ENCODE results near the gene NPHS1.
"Not testable (repeated sequence)": the region's sequence is repeated elsewhere in the genome, so short reads cannot be mapped to it uniquely, and the experiment has no call there.

NPHS1 gene, protein sequence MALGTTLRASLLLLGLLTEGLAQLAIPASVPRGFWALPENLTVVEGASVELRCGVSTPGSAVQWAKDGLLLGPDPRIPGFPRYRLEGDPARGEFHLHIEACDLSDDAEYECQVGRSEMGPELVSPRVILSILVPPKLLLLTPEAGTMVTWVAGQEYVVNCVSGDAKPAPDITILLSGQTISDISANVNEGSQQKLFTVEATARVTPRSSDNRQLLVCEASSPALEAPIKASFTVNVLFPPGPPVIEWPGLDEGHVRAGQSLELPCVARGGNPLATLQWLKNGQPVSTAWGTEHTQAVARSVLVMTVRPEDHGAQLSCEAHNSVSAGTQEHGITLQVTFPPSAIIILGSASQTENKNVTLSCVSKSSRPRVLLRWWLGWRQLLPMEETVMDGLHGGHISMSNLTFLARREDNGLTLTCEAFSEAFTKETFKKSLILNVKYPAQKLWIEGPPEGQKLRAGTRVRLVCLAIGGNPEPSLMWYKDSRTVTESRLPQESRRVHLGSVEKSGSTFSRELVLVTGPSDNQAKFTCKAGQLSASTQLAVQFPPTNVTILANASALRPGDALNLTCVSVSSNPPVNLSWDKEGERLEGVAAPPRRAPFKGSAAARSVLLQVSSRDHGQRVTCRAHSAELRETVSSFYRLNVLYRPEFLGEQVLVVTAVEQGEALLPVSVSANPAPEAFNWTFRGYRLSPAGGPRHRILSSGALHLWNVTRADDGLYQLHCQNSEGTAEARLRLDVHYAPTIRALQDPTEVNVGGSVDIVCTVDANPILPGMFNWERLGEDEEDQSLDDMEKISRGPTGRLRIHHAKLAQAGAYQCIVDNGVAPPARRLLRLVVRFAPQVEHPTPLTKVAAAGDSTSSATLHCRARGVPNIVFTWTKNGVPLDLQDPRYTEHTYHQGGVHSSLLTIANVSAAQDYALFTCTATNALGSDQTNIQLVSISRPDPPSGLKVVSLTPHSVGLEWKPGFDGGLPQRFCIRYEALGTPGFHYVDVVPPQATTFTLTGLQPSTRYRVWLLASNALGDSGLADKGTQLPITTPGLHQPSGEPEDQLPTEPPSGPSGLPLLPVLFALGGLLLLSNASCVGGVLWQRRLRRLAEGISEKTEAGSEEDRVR (N-terminal part only)

DNA sequence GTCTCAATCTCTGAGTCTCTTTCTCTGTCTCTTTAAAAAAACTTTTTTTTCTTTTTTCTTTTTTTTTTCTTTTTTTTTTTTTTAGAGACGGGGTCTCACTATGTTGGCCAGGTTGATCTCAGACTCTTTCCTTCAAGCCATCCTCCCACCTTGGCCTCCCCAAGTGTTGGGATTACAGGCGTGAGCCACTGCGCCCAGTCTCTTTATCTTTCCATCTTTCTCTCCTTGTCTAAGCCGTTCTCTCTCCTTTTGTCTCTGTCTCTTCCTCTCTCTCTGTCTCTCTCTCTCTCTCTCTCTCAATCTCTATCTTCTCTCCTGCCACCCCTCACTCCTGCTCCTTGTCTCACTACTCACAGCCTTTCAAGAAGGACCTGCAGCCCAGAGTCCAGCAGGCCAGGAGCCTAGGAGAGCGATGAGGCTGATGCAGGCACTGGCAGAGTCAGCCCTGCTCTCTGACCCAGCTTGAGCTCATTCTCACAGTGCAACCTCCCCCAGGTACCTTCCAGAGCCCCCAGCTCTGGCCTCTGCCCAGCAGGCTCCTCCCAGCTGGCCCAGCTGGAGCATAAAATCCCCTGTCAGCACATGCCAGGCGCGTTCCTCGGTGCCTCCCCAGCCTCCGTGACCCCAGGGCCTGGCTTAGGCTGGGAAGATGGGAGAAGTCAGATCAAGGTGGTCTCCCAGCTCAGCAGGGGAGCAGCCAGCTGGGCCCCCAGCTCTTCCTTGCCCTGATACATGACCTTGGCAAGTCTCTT, at the start of gene NPHS1:
TSS of gene NPHS1 (minus strand) at position 476 of the 752 bp plus-strand sequence. CDS start 667 bp downstream, outside the sequence.
- no peak within 1 kb of the TSS; the same call in 1 of the 2 replicates for H3K9ac ChIP-seq (ENCODE audit: low read depth, low read length)
- H3K27me3 ChIP-seq (ENCODE audit: insufficient read depth, low read length) = peaks cover 81% of the 10 kb centered on the region
- H3K9me3 ChIP-seq (ENCODE audit: insufficient read depth, low read depth, low read length) = no peaks in the 10 kb centered on the region
- peak within 1 kb of the TSS; percentile 36; the same call in 1 of the 2 replicates for H3K4me3 ChIP-seq (ENCODE audit: low read length)
- no peaks in the 10 kb centered on the region; the same call in 1 of the 2 replicates for H3K4me1 ChIP-seq (ENCODE audit: insufficient read depth, low read length)
- H3K27ac ChIP-seq (ENCODE audit: low read length) = no peak within 1 kb of the TSS
- H3K36me3 ChIP-seq (ENCODE audit: insufficient read depth, low read depth, low read length) = no peaks in the 10 kb centered on the region

DNA sequence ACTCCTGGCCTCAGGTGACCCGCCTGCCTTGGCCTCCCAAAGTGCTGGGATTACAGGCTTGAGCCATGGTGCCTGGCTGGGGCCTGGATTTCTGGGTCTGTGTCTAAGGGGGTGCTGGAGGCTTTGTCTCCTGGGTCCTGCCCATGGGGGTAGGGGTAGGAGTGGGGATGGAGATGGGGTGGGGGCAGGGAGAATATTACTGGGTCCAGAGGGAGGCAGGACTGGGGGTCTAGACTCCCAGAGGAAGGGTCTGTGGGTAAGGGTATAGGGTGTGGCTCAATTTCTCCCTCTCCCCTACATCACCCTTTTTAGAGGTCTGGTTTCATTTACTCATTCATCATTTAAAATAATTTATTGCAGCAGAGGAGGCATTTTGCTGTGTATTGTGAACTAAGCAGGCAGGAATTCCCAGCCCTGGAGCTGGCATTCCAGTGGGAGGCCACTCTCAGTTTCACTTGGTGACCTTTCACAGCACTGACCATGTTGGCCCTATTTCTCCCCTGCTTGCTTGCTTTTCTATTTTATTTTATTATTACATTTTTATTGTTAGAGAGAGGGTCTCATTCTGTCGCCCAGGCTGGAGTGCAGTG, 48.8 kb upstream of the NPHS1 start:
- peaks cover 18% of the 10 kb centered on the region; the same call in 1 of the 2 replicates for H3K36me3 ChIP-seq (ENCODE audit: insufficient read depth, low read depth, low read length)
- H3K9ac ChIP-seq (ENCODE audit: low read depth, low read length) = no peak overlapping the region; the same call in 1 of the 2 replicates
- H3K4me1 ChIP-seq (ENCODE audit: insufficient read depth, low read length) = peaks cover 7% of the 10 kb centered on the region
- H3K27ac ChIP-seq (ENCODE audit: low read length) = no peak overlapping the region
- peak overlapping the region; percentile 94; the same call in 1 of the 2 replicates for H3K4me3 ChIP-seq (ENCODE audit: low read length)
- H3K27me3 ChIP-seq (ENCODE audit: insufficient read depth, low read length) = peaks cover 18% of the 10 kb centered on the region
- no peaks in the 10 kb centered on the region for H3K9me3 ChIP-seq (ENCODE audit: insufficient read depth, low read depth, low read length)

DNA sequence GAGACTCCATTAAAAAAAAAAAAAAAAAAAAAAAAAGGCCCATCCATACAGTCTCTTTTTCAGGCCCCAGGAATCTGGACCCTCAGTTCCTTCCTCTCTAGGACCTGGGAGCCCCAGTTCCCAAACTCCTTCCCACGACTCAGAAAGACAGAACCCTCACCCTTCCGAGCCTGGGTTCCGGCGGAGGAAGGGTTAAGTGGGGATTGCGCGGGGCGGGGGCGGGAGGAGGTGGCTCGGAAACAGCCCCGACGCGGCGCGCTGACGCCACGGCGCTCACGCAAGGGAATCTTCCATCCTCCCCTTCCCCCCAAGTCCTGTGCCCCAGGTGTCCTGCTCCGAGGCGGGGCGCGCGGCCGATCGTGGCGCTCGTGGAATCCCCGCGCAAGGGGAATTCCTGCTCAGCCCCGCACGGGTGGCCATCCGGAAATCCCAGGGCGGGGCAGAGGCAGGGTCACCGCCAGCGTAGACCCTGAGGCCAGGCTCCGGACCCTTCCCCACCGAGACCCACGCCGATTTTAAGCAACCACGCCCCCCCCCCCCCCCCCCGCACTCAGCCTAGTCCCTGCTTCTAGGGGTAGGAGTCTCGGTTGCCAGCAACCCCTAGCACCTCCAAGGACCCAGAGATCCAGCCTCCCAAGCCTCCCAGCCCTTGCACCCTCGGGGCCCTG, 47.4 kb upstream of the NPHS1 start:
- no peak overlapping the region for H3K27ac ChIP-seq (ENCODE audit: low read length)
- peak overlapping the region; percentile 94 for H3K4me3 ChIP-seq (ENCODE audit: low read length)
- peak overlapping the region; percentile 83; the same call in 1 of the 2 replicates for H3K9ac ChIP-seq (ENCODE audit: low read depth, low read length)
- peaks cover 18% of the 10 kb centered on the region for H3K27me3 ChIP-seq (ENCODE audit: insufficient read depth, low read length)
- H3K9me3 ChIP-seq (ENCODE audit: insufficient read depth, low read depth, low read length) = no peaks in the 10 kb centered on the region
- H3K36me3 ChIP-seq (ENCODE audit: insufficient read depth, low read depth, low read length) = peaks cover 30% of the 10 kb centered on the region
- H3K4me1 ChIP-seq (ENCODE audit: insufficient read depth, low read length) = peaks cover 7% of the 10 kb centered on the region

DNA sequence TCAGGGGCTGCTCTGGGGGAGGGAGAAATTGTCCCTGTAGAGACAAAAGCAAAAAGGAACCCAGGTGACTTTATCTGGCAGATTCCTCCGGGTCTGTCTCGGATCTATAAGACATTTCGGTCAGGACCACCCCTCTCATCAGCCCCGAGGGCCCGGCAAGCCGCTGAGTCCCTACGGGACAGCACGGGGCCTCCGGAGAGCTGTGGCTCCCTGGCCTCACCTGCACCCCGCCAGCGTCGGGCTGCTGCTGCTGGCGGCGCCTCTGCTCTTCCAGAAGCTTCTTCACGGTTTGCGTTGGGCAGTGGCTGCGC, 46.1 kb upstream of the NPHS1 start:
- peak overlapping the region; percentile 83; the same call in 1 of the 2 replicates for H3K9ac ChIP-seq (ENCODE audit: low read depth, low read length)
- peaks cover 17% of the 10 kb centered on the region for H3K27me3 ChIP-seq (ENCODE audit: insufficient read depth, low read length)
- H3K36me3 ChIP-seq (ENCODE audit: insufficient read depth, low read depth, low read length) = peaks cover 38% of the 10 kb centered on the region
- H3K27ac ChIP-seq (ENCODE audit: low read length) = no peak overlapping the region
- peak overlapping the region; percentile 94 for H3K4me3 ChIP-seq (ENCODE audit: low read length)
- no peaks in the 10 kb centered on the region for H3K9me3 ChIP-seq (ENCODE audit: insufficient read depth, low read depth, low read length)
- peaks cover 7% of the 10 kb centered on the region for H3K4me1 ChIP-seq (ENCODE audit: insufficient read depth, low read length)

DNA sequence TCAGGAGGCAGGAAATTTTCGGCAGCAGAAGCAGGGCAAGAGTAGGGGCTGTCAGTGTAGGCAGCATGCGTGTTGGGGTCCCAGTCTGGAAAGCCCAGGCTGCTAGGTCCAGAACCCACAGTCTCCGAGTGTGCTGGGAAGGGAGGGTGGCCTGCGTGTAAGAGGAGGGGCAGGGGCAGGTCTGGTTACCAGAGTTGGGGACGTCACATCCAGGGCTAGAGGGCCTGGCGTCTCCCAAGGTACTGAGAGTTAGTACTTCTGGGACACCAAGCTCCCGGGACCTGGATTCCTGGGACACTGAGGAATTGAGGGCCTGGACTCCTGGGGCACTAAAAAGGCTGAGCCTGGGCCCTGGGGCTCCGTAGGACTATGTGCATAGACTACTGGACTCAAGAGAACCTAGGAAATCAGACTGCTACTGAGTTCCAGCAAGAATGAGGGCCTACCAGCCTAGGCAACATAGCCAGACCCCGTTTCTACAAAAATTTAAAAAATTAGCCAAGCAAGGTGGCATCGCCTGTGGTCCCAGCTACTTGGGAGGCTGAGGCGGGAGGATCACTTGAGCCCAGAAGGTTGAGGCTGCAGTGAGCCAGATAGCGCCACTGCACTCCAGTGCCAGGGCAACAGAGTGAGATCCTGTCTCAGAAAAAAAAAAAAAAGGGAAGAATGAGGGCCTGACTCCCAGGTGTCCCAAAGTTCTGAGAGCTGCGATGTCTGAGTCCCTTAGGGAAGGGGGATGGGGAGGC, 45.6 kb upstream of the NPHS1 start:
- H3K36me3 ChIP-seq (ENCODE audit: insufficient read depth, low read depth, low read length) = peaks cover 43% of the 10 kb centered on the region
- no peak overlapping the region for H3K9ac ChIP-seq (ENCODE audit: low read depth, low read length)
- no peaks in the 10 kb centered on the region for H3K9me3 ChIP-seq (ENCODE audit: insufficient read depth, low read depth, low read length)
- H3K27me3 ChIP-seq (ENCODE audit: insufficient read depth, low read length) = peaks cover 12% of the 10 kb centered on the region
- no peak overlapping the region for H3K27ac ChIP-seq (ENCODE audit: low read length)
- peaks cover 4% of the 10 kb centered on the region for H3K4me1 ChIP-seq (ENCODE audit: insufficient read depth, low read length)
- H3K4me3 ChIP-seq (ENCODE audit: low read length) = peak overlapping the region; percentile 94; the same call in 1 of the 2 replicates

DNA sequence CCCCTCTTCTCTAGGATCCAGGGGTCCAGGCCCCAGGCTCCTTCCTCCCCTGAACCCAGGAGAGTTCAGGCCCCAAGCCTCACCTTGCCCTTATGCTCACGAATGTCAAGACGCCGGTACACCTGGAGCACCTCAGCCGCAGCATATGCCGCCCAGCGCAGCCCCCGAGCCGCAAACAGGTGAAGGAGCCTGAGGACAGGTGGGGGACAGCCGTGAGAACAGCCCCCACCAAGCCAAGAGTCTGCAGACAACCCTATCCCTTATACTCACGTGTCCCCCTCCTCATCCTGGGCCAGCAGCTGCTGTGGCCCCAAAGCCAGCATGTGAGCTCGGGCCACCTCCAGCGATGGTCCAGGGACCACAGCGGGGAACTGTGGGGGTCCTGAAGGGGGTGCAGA, 44.3 kb upstream of the NPHS1 start:
- H3K27ac ChIP-seq (ENCODE audit: low read length) = no peak overlapping the region
- peaks cover under 1% of the 10 kb centered on the region for H3K4me1 ChIP-seq (ENCODE audit: insufficient read depth, low read length)
- H3K27me3 ChIP-seq (ENCODE audit: insufficient read depth, low read length) = no peaks in the 10 kb centered on the region
- no peak overlapping the region for H3K9ac ChIP-seq (ENCODE audit: low read depth, low read length)
- H3K4me3 ChIP-seq (ENCODE audit: low read length) = no peak overlapping the region
- H3K36me3 ChIP-seq (ENCODE audit: insufficient read depth, low read depth, low read length) = peaks cover 48% of the 10 kb centered on the region
- H3K9me3 ChIP-seq (ENCODE audit: insufficient read depth, low read depth, low read length) = no peaks in the 10 kb centered on the region

DNA sequence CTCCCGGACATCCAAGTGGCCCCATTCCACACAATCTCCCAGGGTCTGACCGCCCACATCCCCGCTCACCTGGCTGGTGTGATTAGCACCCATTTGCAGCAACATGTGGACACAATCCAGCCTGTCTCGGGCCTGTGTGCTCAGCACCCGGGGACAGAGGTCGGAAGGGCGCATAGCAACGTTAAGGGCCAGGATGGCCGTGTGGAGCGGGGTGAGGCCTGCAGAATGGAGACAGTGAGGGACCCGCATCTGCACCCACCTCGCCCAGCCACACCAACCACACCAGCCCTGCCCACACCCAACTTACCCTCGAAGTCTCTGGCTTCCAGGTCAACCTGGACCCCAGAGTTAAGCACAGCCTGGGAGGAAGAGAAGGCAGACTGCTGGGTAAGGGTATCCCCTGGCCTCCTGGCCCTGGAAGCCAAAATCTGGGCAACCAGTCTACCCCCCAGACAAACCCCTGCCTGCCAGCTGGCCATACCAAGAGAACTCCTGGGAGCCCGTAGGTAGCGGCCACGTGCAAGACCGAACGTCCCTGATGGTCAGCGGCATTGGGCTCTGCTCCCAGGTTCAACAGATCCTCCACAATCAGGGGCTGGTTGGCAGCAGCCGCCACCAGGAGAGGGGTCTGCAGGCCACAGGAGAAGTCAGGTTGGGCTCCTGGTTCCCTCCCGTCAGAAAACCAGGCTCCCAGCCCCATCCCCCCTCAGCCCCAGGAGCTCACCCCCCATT, 43.8 kb upstream of the NPHS1 start:
- Histone ChIP-seq H3K4me3 (ENCODE audit: low read length) (no peak overlapping the region), H3K36me3 (ENCODE audit: insufficient read depth, low read depth, low read length) (peaks cover 49% of the 10 kb centered on the region), H3K9ac (ENCODE audit: low read depth, low read length) (no peak overlapping the region)

DNA sequence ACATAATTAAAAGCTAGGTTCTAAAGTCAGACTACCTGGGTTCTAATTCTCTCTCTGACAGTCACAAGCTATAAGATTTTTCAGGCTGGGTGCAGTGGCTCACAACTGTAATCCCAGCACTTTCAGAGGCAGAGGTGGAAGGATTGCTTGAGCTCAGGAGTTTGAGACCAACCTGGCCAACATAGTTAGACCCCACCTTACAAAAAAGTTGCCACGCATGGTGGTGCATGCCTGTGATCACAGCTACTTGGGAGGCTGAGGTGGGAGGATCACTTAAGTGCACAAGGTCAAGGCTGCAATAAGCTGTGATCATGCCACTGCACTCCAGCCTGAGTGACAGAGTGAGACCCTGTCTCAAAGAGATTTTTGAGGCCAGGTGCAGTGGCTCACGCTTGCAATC, 42.0 kb upstream of the NPHS1 start:
- Histone ChIP-seq H3K36me3 (ENCODE audit: insufficient read depth, low read depth, low read length) (peaks cover 65% of the 10 kb centered on the region), H3K27me3 (ENCODE audit: insufficient read depth, low read length) (no peaks in the 10 kb centered on the region), H3K4me3 (ENCODE audit: low read length) (no peak overlapping the region), H3K27ac (ENCODE audit: low read length) (no peak overlapping the region), H3K4me1 (ENCODE audit: insufficient read depth, low read length) (no peaks in the 10 kb centered on the region), H3K9me3 (ENCODE audit: insufficient read depth, low read depth, low read length) (no peaks in the 10 kb centered on the region), H3K9ac (ENCODE audit: low read depth, low read length) (no peak overlapping the region)

More for the DNA sequence above, 43.8 kb upstream of the NPHS1 start:
- no peaks in the 10 kb centered on the region for H3K9me3 ChIP-seq (ENCODE audit: insufficient read depth, low read depth, low read length)
- no peaks in the 10 kb centered on the region for H3K27me3 ChIP-seq (ENCODE audit: insufficient read depth, low read length)
- no peak overlapping the region for H3K27ac ChIP-seq (ENCODE audit: low read length)
- no peaks in the 10 kb centered on the region; the same call in 1 of the 2 replicates for H3K4me1 ChIP-seq (ENCODE audit: insufficient read depth, low read length)

DNA sequence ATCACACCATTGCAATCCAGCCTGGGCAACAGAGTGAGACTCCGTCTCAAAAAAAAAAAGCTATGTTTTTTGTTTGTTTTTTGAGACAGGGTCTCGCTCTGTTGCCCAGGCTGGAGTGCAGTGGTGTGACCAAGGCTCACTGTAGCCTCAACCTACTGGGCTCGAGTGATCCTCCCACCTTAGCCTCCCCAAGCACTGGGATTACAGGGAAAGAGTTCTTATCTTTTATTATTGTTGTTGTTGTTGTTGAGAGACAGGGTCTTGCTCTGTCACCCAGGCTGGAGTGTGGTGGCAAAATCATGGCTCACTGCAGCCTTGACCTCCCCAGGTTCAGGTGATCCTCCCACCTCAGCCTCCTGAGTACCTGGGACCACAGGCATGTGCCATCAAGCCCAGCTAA, 39.5 kb upstream of the NPHS1 start:
- not testable (repeated sequence) for H3K27ac ChIP-seq (ENCODE audit: low read length); H3K4me1 ChIP-seq (ENCODE audit: insufficient read depth, low read length); H3K27me3 ChIP-seq (ENCODE audit: insufficient read depth, low read length); H3K9ac ChIP-seq (ENCODE audit: low read depth, low read length); H3K9me3 ChIP-seq (ENCODE audit: insufficient read depth, low read depth, low read length); H3K4me3 ChIP-seq (ENCODE audit: low read length)
- peaks cover 76% of the 10 kb centered on the region for H3K36me3 ChIP-seq (ENCODE audit: insufficient read depth, low read depth, low read length)
